Fibroblast of lung (primary cell): ENCODE results near the gene ANKS3. TPM values are rescaled to one million over a fixed set of nuclear protein-coding genes. Genes with fewer than 3 reads are reported as not detected.

Source experiments
- DNase-seq, 2 donors: peaks; one replicate each; pipeline versions ENCODE4 v3.0.0 to v3.0.0-alpha.2; 2010; ENCODE audit warnings: low read depth in 2 of 2
- H2AFZ ChIP-seq: 2 replicates; pipeline ENCODE4 v1.5.1; 2012; ENCODE audit warnings: low read length, control low read depth, inconsistent platforms
- H3K27ac ChIP-seq: 2 replicates; pipeline ENCODE4 v1.5.1; 2011; ENCODE audit warnings: low read length, control low read depth; ENCODE audit not compliant: insufficient read depth
- H3K27me3 ChIP-seq: 2 replicates; pipeline ENCODE4 v1.5.1; 2011; ENCODE audit warnings: mild to moderate bottlenecking, low read length; ENCODE audit not compliant: control insufficient read depth, insufficient read depth
- H3K36me3 ChIP-seq: 2 replicates; pipeline ENCODE4 v1.5.1; 2011; ENCODE audit warnings: low read length; ENCODE audit not compliant: control insufficient read depth, insufficient read depth
- H3K4me1 ChIP-seq: 2 replicates; pipeline ENCODE4 v1.5.1; 2011; ENCODE audit warnings: low read length; ENCODE audit not compliant: control insufficient read depth, insufficient read depth; ENCODE audit errors: extremely low read depth
- H3K4me2 ChIP-seq: 2 replicates; pipeline ENCODE4 v1.5.1; 2011; ENCODE audit warnings: low read length, control low read depth; ENCODE audit not compliant: insufficient read depth; ENCODE audit errors: extremely low read depth
- H3K4me3 ChIP-seq, 4 experiments: fragments of 200-600 bp in 1 of 4; sonication (generic) in 1 of 4; replicated peaks in 1 of 4; 2 replicates each; pipeline ENCODE4 v1.5.1; 2011 to 2016; ENCODE audit warnings: low read length in 4 of 4, low read depth in 3 of 4, mild to moderate bottlenecking in 3 of 4, control low read depth in 2 of 4, inconsistent platforms in 1 of 4, mixed read lengths in 1 of 4; ENCODE audit not compliant: insufficient read depth in 1 of 4; ENCODE audit errors: control extremely low read depth in 1 of 4
- H3K79me2 ChIP-seq: 2 replicates; pipeline ENCODE4 v1.5.1; 2012; ENCODE audit warnings: mild to moderate bottlenecking, low read length, inconsistent platforms; ENCODE audit not compliant: control insufficient read depth, insufficient read depth
- H3K9ac ChIP-seq: 2 replicates; pipeline ENCODE4 v1.5.1; 2011; ENCODE audit warnings: mild to moderate bottlenecking, low read length, control low read depth; ENCODE audit not compliant: insufficient read depth
- H3K9me3 ChIP-seq: 2 replicates; pipeline ENCODE4 v1.5.1; 2012; ENCODE audit warnings: low read depth, low read length; ENCODE audit not compliant: control insufficient read depth, insufficient read depth
- H4K20me1 ChIP-seq: 2 replicates; pipeline ENCODE4 v1.5.1; 2011; ENCODE audit warnings: low read length; ENCODE audit not compliant: control insufficient read depth, insufficient read depth; ENCODE audit errors: extremely low read depth
- EZH2 ChIP-seq: IDR thresholded peaks from 2 replicates; pipeline ENCODE4 v1.5.1; 2012; ENCODE audit warnings: low read length, control low read depth, mild to moderate bottlenecking; ENCODE audit errors: missing control alignments
- polyA plus RNA-seq, 2 donors: library from polyadenylated mRNA; depleted of rRNA in 1 of 2; stranded (reverse) in 1 of 2; unstranded in 1 of 2; fragments of >200 nt; gene quantifications; 2 replicates each; pipeline ENCODE4 v1.2.1, GENCODE V29; 2011 to 2012; ENCODE audit warnings: missing spikeins in 1 of 2
- total RNA-seq: library from RNA; depleted of rRNA; stranded (reverse); fragments of >200 nt; gene quantifications from 2 replicates; pipeline ENCODE4 v1.2.1, GENCODE V29; 2014
- TF ChIP-seq, protein P1 (sequence below), 2 donors: IDR thresholded peaks in 1 of 2; conservative IDR thresholded peaks in 1 of 2; 1 replicate in 1 of 2; 2 replicates in 1 of 2; pipeline ENCODE4 v1.5.1; 2011 to 2012; ENCODE audit warnings: low read length in 2 of 2, control low read depth in 1 of 2, inconsistent platforms in 1 of 2, low read depth in 1 of 2, mild to moderate bottlenecking in 1 of 2

ANKS3 gene
- total and polyA plus RNA-seq, 2 donors (not counting 1 experiment from before 2014, with no cell fraction given), result 11.9 to 26.3 TPM

DNA sequence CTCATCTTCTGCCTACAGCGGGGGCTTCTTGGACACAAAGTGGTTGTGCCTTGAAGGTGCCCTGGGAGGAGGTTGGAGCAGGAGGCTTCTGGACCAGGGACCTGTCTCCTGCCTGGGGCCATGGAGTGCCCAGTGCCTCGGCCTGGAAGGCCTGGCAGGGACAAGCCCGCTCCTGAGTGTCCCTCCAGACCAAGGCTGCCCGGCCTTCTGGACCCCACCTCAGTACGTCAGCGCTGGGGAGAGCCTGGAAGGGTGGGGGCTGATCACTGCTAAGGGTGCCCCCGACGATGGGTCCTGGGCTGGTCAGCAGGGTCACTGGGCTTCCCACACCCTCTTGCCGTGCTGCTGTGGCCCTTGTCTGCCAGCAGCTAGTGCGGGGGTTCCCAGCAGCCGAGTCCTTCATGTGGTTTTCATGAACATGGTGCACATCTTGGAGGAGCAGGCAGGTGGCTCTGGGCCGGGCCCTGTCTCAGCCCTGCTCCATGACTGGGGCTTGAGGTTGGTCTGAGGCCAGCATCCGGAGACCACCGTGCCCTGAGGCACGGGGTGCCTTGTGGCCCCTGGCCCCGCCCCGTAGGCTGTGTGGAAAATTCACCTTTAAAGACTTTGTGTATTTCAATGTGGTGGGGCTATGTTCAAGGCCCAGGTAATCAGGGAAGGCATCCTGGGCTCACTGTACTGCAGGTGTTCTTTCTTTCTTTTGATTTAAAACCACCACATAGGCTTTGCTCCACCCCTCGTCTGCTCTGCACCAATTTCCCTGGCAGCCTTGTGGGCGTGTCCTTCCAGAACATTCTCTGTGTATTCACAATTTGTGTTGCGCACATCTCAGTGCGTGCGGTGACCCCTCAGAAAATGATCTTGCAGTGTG, 87.1 kb downstream of the ANKS3 start:
- no peak for DNase-seq
- Histone ChIP-seq H3K4me3 (no peak overlapping the region), H2AFZ (no peak overlapping the region), H3K4me1 (no peaks in the 10 kb centered on the region), H3K36me3 (peaks cover 3% of the 10 kb centered on the region), H3K9me3 (no peaks in the 10 kb centered on the region), H4K20me1 (no peaks in the 10 kb centered on the region), H3K9ac (no peak overlapping the region), H3K79me2 (peaks cover 15% of the 10 kb centered on the region), H3K4me2 (no peak overlapping the region), H3K27ac (no peak overlapping the region), H3K27me3 (no peaks in the 10 kb centered on the region)
- TF ChIP-seq, protein P1, sequence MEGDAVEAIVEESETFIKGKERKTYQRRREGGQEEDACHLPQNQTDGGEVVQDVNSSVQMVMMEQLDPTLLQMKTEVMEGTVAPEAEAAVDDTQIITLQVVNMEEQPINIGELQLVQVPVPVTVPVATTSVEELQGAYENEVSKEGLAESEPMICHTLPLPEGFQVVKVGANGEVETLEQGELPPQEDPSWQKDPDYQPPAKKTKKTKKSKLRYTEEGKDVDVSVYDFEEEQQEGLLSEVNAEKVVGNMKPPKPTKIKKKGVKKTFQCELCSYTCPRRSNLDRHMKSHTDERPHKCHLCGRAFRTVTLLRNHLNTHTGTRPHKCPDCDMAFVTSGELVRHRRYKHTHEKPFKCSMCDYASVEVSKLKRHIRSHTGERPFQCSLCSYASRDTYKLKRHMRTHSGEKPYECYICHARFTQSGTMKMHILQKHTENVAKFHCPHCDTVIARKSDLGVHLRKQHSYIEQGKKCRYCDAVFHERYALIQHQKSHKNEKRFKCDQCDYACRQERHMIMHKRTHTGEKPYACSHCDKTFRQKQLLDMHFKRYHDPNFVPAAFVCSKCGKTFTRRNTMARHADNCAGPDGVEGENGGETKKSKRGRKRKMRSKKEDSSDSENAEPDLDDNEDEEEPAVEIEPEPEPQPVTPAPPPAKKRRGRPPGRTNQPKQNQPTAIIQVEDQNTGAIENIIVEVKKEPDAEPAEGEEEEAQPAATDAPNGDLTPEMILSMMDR (conservative IDR thresholded peaks at IDR 0.05 in 1 of 2, IDR thresholded peaks at IDR 0.05 in 1 of 2; ENCODE audit: low read depth in 1 of 2, low read length in 2 of 2), result no peak
- TF ChIP-seq EZH2, result no peak

Other genes with a start within 250 kb of the ANKS3 start
- gene CDIP1, start 195.5 kb downstream of the ANKS3 start, total RNA-seq, result 4.9 and 12.2 TPM in 2 replicates
- gene CDIP1, start 195.5 kb downstream of the ANKS3 start, polyA plus RNA-seq, result 6.3 and 11.7 TPM in 2 replicates
- under 0.01 TPM in 2 replicates for gene C16orf96, start 177.9 kb downstream of the ANKS3 start, total RNA-seq
- gene C16orf96, start 177.9 kb downstream of the ANKS3 start, polyA plus RNA-seq, result 0.01 TPM in 1 of 2 replicates, not detected in the other
- 3.6 and 4.4 TPM in 2 replicates for gene UBALD1, start 119.4 kb downstream of the ANKS3 start, total RNA-seq
- 2.2 and 3.7 TPM in 2 replicates for gene UBALD1, start 119.4 kb downstream of the ANKS3 start, polyA plus RNA-seq
- 15.9 and 26.1 TPM in 2 replicates for gene MGRN1, start 109.4 kb downstream of the ANKS3 start, total RNA-seq
- 5.4 and 9.6 TPM in 2 replicates for gene MGRN1, start 109.4 kb downstream of the ANKS3 start, polyA plus RNA-seq
- 17.2 and 21.5 TPM in 2 replicates for gene NUDT16L1, start 40.7 kb downstream of the ANKS3 start, total RNA-seq
- gene NUDT16L1, start 40.7 kb downstream of the ANKS3 start, polyA plus RNA-seq, result 14.0 and 19.7 TPM in 2 replicates
- 0.26 and 0.50 TPM in 2 replicates for gene DNAAF8, start 266 bp upstream of the ANKS3 start, total RNA-seq
- gene DNAAF8, start 266 bp upstream of the ANKS3 start, polyA plus RNA-seq, result 0.84 and 0.95 TPM in 2 replicates
- gene ZNF500, start 32.9 kb upstream of the ANKS3 start, total RNA-seq, result 6.9 and 7.1 TPM in 2 replicates
- gene ZNF500, start 32.9 kb upstream of the ANKS3 start, polyA plus RNA-seq, result 3.1 TPM in 2 replicates
- not detected in 2 replicates for gene SEPTIN12, start 54.1 kb upstream of the ANKS3 start, total RNA-seq
- gene SEPTIN12, start 54.1 kb upstream of the ANKS3 start, polyA plus RNA-seq, result not detected in 2 replicates
- not detected in 2 replicates for gene SMIM22, start 61.1 kb upstream of the ANKS3 start, total RNA-seq
- not detected in 2 replicates for gene SMIM22, start 61.1 kb upstream of the ANKS3 start, polyA plus RNA-seq
- 11.6 and 13.0 TPM in 2 replicates for gene ROGDI, start 68.4 kb upstream of the ANKS3 start, total RNA-seq
- 8.6 and 9.2 TPM in 2 replicates for gene ROGDI, start 68.4 kb upstream of the ANKS3 start, polyA plus RNA-seq
- gene GLYR1, start 113.0 kb upstream of the ANKS3 start, total RNA-seq, result 39.6 and 40.8 TPM in 2 replicates
- gene GLYR1, start 113.0 kb upstream of the ANKS3 start, polyA plus RNA-seq, result 28.6 and 42.2 TPM in 2 replicates
- gene UBN1, start 113.2 kb upstream of the ANKS3 start, total RNA-seq, result 19.5 and 21.1 TPM in 2 replicates
- gene UBN1, start 113.2 kb upstream of the ANKS3 start, polyA plus RNA-seq, result 13.6 and 15.3 TPM in 2 replicates
- gene PPL, start 202.9 kb upstream of the ANKS3 start, total RNA-seq, result 43.7 and 50.5 TPM in 2 replicates
- 3.3 and 5.0 TPM in 2 replicates for gene PPL, start 202.9 kb upstream of the ANKS3 start, polyA plus RNA-seq
- gene SEC14L5, start 224.1 kb upstream of the ANKS3 start, total RNA-seq, result 0.77 and 0.99 TPM in 2 replicates
- gene SEC14L5, start 224.1 kb upstream of the ANKS3 start, polyA plus RNA-seq, result 0.05 TPM in 2 replicates